B cell (primary cell): ENCODE measurements around the gene ITPR3. TPM values are rescaled to one million over a fixed set of nuclear protein-coding genes. Genes with fewer than 3 reads are reported as not detected.
A peak's percentile ranks its signal among the peaks of the same experiment; 100 is the strongest.

ENCODE experiments used
- ATAC-seq: fragments of 200-7000 bp; cut with Tn5 transposase; one replicate; pipeline ENCODE4 v1.10.0; 2021; ENCODE audit warnings: low read depth, mild to moderate bottlenecking, moderate number of reproducible peaks, moderate library complexity
- CTCF ChIA-PET: fragments of 350-600 bp; sonication (Branson Sonifier 250); formaldehyde crosslinking; loops from one replicate; lab custom pipeline; 2021; ENCODE audit warnings: antibody characterized with exemption, inconsistent platforms; lab: Charles Lee
- POLR2A ChIA-PET: fragments of 350-600 bp; sonication (Branson Sonifier 250); formaldehyde crosslinking; loops from one replicate; lab custom pipeline; 2021; ENCODE audit warnings: antibody characterized with exemption; lab: Charles Lee
- DNase-seq: peaks from one replicate; pipeline ENCODE4 v3.0.0; 2013
- H2AFZ ChIP-seq: 2 replicates; pipeline ENCODE4 v1.6.1; 2012; ENCODE audit warnings: mild to moderate bottlenecking, low read depth, low read length; ENCODE audit not compliant: insufficient read depth, poor library complexity, severe bottlenecking
- H3K27ac ChIP-seq, 2 donors: 1 replicate in 1 of 2; 2 replicates in 1 of 2; pipeline ENCODE4 v1.5.1; 2012 to 2013; ENCODE audit warnings: low read length in 2 of 2, mild to moderate bottlenecking in 2 of 2, moderate library complexity in 1 of 2
- H3K27me3 ChIP-seq, 4 experiments: fragments of 200-600 bp in 1 of 4; sonication (generic) in 1 of 4; replicated peaks in 1 of 4; 1 replicate in 2 of 4; 2 replicates in 2 of 4; pipeline versions ENCODE4 v1.6.1 to v1.7.0; 2013 to 2016; ENCODE audit warnings: low read length in 3 of 4, mild to moderate bottlenecking in 2 of 4, mixed read lengths in 1 of 4, moderate library complexity in 1 of 4; ENCODE audit not compliant: insufficient read depth in 4 of 4, control insufficient read depth in 3 of 4; ENCODE audit errors: control extremely low read depth in 1 of 4
- H3K36me3 ChIP-seq, 2 experiments: replicated peaks in 1 of 2; 1 replicate in 1 of 2; 2 replicates in 1 of 2; pipeline versions ENCODE4 v1.6.1 to v1.7.1; 2013; ENCODE audit warnings: low read length in 1 of 2; ENCODE audit not compliant: insufficient read depth in 2 of 2, control insufficient read depth in 1 of 2; ENCODE audit errors: control extremely low read depth in 1 of 2, extremely low read depth in 1 of 2
- H3K4me1 ChIP-seq, 2 donors: fragments of 200-600 bp in 1 of 2; sonication (generic) in 1 of 2; 1 replicate in 1 of 2; 2 replicates in 1 of 2; pipeline versions ENCODE4 v1.5.1 to v1.6.1; 2013 to 2017; ENCODE audit warnings: low read length in 2 of 2; ENCODE audit not compliant: control insufficient read depth in 2 of 2, insufficient read depth in 2 of 2
- H3K4me2 ChIP-seq: replicated peaks from 2 replicates; pipeline ENCODE3; 2012; ENCODE audit warnings: mild to moderate bottlenecking, low read depth, low read length; ENCODE audit not compliant: poor library complexity, severe bottlenecking
- H3K4me3 ChIP-seq, 5 experiments: fragments of 200-600 bp in 1 of 5; sonication (generic) in 1 of 5; 1 replicate in 3 of 5; 2 replicates in 2 of 5; pipeline versions ENCODE4 v1.5.1 to v1.7.0; 2011 to 2016; ENCODE audit warnings: low read length in 4 of 5, mild to moderate bottlenecking in 4 of 5, low read depth in 2 of 5, control low read depth in 1 of 5, moderate library complexity in 1 of 5; ENCODE audit not compliant: insufficient read depth in 1 of 5; ENCODE audit errors: control extremely low read depth in 1 of 5, extremely low read depth in 1 of 5
- H3K79me2 ChIP-seq: fragments of 200-600 bp; sonication (generic); one replicate; pipeline ENCODE4 v1.6.0; 2016; ENCODE audit warnings: low read length; ENCODE audit not compliant: control insufficient read depth, insufficient read depth
- H3K9ac ChIP-seq: fragments of 200-600 bp; sonication (generic); 2 replicates; pipeline ENCODE4 v1.6.1; 2017; ENCODE audit warnings: mild to moderate bottlenecking, low read length, moderate library complexity
- H3K9me3 ChIP-seq, 3 donors: one replicate each; pipeline versions ENCODE4 v1.6.1 to v1.7.1; 2013; ENCODE audit warnings: low read length in 2 of 3; ENCODE audit not compliant: control insufficient read depth in 2 of 3, insufficient read depth in 1 of 3; ENCODE audit errors: control extremely low read depth in 1 of 3
- H4K20me1 ChIP-seq: 2 replicates; pipeline ENCODE4 v1.6.0; 2012; ENCODE audit warnings: mild to moderate bottlenecking, low read length; ENCODE audit not compliant: insufficient read depth, control insufficient read depth, poor library complexity, severe bottlenecking
- H3K27ac Mint-ChIP-seq: one replicate; pipeline ENCODE4 v1.8.0; 2021; ENCODE audit warnings: mixed read lengths
- H3K27me3 Mint-ChIP-seq: one replicate; pipeline ENCODE4 v1.8.0; 2021; ENCODE audit warnings: mixed read lengths
- H3K4me1 Mint-ChIP-seq: one replicate; pipeline ENCODE4 v1.8.0; 2021; ENCODE audit warnings: mixed read lengths
- H3K4me3 Mint-ChIP-seq: one replicate; pipeline ENCODE4 v1.8.0; 2021; ENCODE audit warnings: mixed read lengths
- H3K9me3 Mint-ChIP-seq: one replicate; pipeline ENCODE4 v1.8.0; 2022; ENCODE audit warnings: mixed read lengths; ENCODE audit not compliant: insufficient read depth
- CTCF ChIP-seq: fragments of 200-600 bp; IDR thresholded peaks from one replicate; pipeline ENCODE4 v1.8.0; 2022; ENCODE audit warnings: antibody characterized with exemption, mild to moderate bottlenecking
- EZH2 ChIP-seq: IDR thresholded peaks from 2 replicates; pipeline ENCODE4 v1.6.1; 2012; ENCODE audit warnings: borderline replicate concordance, low read depth, mild to moderate bottlenecking, moderate library complexity, low read length; ENCODE audit not compliant: insufficient read depth, poor library complexity, severe bottlenecking
- WGBS: methylation state at CpG from one replicate; pipeline ENCODE4 v1.1.5; 2013; ENCODE audit warnings: missing lambda C conversion rate; ENCODE audit not compliant: insufficient coverage; 5-methylcytosine and 5-hydroxymethylcytosine counted together
- intact Hi-C: fragments of 100-400 bp; cut with micrococcal nuclease; formaldehyde crosslinking; loops from one replicate; pipeline ENCODE4 v1.10.0; 2022
- polyA plus RNA-seq: library from polyadenylated mRNA; depleted of rRNA; stranded (reverse); fragments of >200 nt; gene quantifications from 2 replicates; pipeline ENCODE4 v1.2.3, GENCODE V29; 2012
- total RNA-seq, 2 donors: library from RNA; stranded (reverse); fragments of 120-200 nt in 1 of 2; gene quantifications; 1 replicate in 1 of 2; 2 replicates in 1 of 2; pipeline versions ENCODE4 v1.2.3 to v1.2.4, GENCODE V29; 2013 to 2022

The ITPR3 gene
- total and polyA plus RNA-seq, 2 donors (not counting 1 experiment from before 2014, with no cell fraction given), result 61.9 to 67.6 TPM

- Mint-ChIP-seq H3K4me3 (no peak overlapping the region), H3K27ac (peak overlapping the region; percentile 91), H3K9me3 (no peaks in the 10 kb centered on the region), H3K27me3 (no peaks in the 10 kb centered on the region), H3K4me1 (peaks cover 33% of the 10 kb centered on the region)
- WGBS, result 90% methylated on average over 11 of the region's 11 CpGs
- H4K20me1 ChIP-seq, result no peaks in the 10 kb centered on the region
- H3K27ac ChIP-seq, result peak overlapping the region; percentile 46 to 60
- H3K9ac ChIP-seq, result peak overlapping the region; percentile 25
- H2AFZ ChIP-seq, result peak overlapping the region; percentile 61
- no peaks in the 10 kb centered on the region for H3K9me3 ChIP-seq
- TF ChIP-seq EZH2 (no peak), CTCF (no peak)
- H3K4me3 ChIP-seq, result no peak overlapping the region
- ChIA-PET POLR2A (no interaction called here), CTCF (interaction anchor here (0.5 to 15.7 kb wide), 22 partner anchors 8 to 571 kb away, joined by 3 to 330 read pairs (median 4); partner anchors contain the start of genes ITPR3 and UQCC2)
- H3K4me1 ChIP-seq, result peaks cover 20 to 32% of the 10 kb centered on the region in 2 donors
- intact Hi-C loops, result loop anchor here (1.0 to 5.0 kb wide), 6 partner anchors 22 to 313 kb away; partner anchors contain the start of genes RPS18 and VPS52
- H3K79me2 ChIP-seq, result peaks cover 2% of the 10 kb centered on the region
- DNase-seq (no peak), ATAC-seq (no peak)
- no peaks in the 10 kb centered on the region for H3K36me3 ChIP-seq
- H3K27me3 ChIP-seq, result no peaks in the 10 kb centered on the region
- H3K4me2 ChIP-seq, result peak overlapping the region; percentile 66
Observed at GRCh38 chr6:33584700-33585402, 36.3 kb upstream of the ITPR3 start.
